SU-DHL-6 (cell line): ENCODE data around the gene JSRP1.

Source experiments
- H2AFZ ChIP-seq: fragments of 200-600 bp; sonication (generic); 2 replicates; pipeline ENCODE4 v1.6.1; 2014; ENCODE audit warnings: low read depth, mild to moderate bottlenecking, moderate library complexity, mixed read lengths, antibody characterized with exemption, low read length; ENCODE audit not compliant: severe bottlenecking
- H3F3A ChIP-seq: fragments of 200-600 bp; shearing (Covaris generic); 2 replicates; pipeline ENCODE4 v1.6.0; 2016; ENCODE audit warnings: antibody characterized with exemption, mild to moderate bottlenecking; ENCODE audit not compliant: insufficient read depth
- H3K27ac ChIP-seq: fragments of 200-600 bp; sonication (generic); 2 replicates; pipeline ENCODE4 v1.5.1; 2016; ENCODE audit warnings: low read depth, mild to moderate bottlenecking, low read length, moderate library complexity, mixed read lengths
- H3K27me3 ChIP-seq: fragments of 200-600 bp; sonication (generic), shearing (Covaris generic); 2 replicates; pipeline ENCODE4 v1.6.0; 2014; ENCODE audit warnings: mild to moderate bottlenecking, low read length
- H3K36me3 ChIP-seq: fragments of 200-600 bp; sonication (generic); 2 replicates; pipeline ENCODE4 v1.6.1; 2014; ENCODE audit warnings: mild to moderate bottlenecking, low read length, mixed read lengths
- H3K4me2 ChIP-seq: fragments of 300-600, 200-600 bp; shearing (Covaris generic), sonication (generic); 2 replicates; pipeline ENCODE4 v1.6.0; 2014; ENCODE audit warnings: low read length, low read depth, mild to moderate bottlenecking; ENCODE audit not compliant: poor library complexity, severe bottlenecking
- H3K4me3 ChIP-seq: fragments of 200-600 bp; sonication (generic); 2 replicates; pipeline ENCODE4 v1.5.1; 2014; ENCODE audit warnings: antibody characterized with exemption, low read length, mild to moderate bottlenecking, mixed read lengths; ENCODE audit not compliant: insufficient read depth, poor library complexity, severe bottlenecking
- H3K79me2 ChIP-seq: fragments of 200-600 bp; sonication (generic); 2 replicates; pipeline ENCODE4 v1.6.1; 2014; ENCODE audit warnings: mild to moderate bottlenecking, low read length, moderate library complexity; ENCODE audit not compliant: insufficient read depth
- H3K9ac ChIP-seq: fragments of 200-600 bp; sonication (generic); 2 replicates; pipeline ENCODE4 v1.7.0; 2014; ENCODE audit warnings: mild to moderate bottlenecking, low read length
- H3K9me2 ChIP-seq: fragments of 200-600 bp; sonication (generic); replicated peaks from 2 replicates; pipeline ENCODE4 v1.6.1; 2014; ENCODE audit warnings: low read length; ENCODE audit not compliant: insufficient read depth
- H3K9me3 ChIP-seq: fragments of 200-600 bp; sonication (generic); 2 replicates; pipeline ENCODE4 v1.6.1; 2014; ENCODE audit warnings: low read length, mixed read lengths; ENCODE audit not compliant: insufficient read depth
- H4K20me1 ChIP-seq: fragments of 200-600 bp; sonication (generic); 2 replicates; pipeline ENCODE4 v1.6.1; 2014; ENCODE audit warnings: low read depth, mild to moderate bottlenecking, antibody characterized with exemption, low read length, moderate library complexity, mixed read lengths
- CTCF ChIP-seq: fragments of 200-600 bp; sonication (generic); IDR thresholded peaks from one replicate; pipeline ENCODE4 v1.5.1; 2017; ENCODE audit warnings: antibody characterized with exemption, mild to moderate bottlenecking, low read length, moderate library complexity; ENCODE audit not compliant: insufficient read depth, poor library complexity, severe bottlenecking
- EZH2phosphoT487 ChIP-seq: fragments of 200-600 bp; sonication (generic), shearing (Covaris generic); conservative IDR thresholded peaks from 2 replicates; pipeline ENCODE4 v1.6.1; 2018; ENCODE audit warnings: mild to moderate bottlenecking, antibody characterized with exemption, low read length, moderate library complexity, mixed read lengths

Gene JSRP1

GRCh38 chr19:2302319-2303210, 46.3 kb upstream of the JSRP1 start:
- no peak overlapping the region for H3K4me2 ChIP-seq
- H3K36me3 ChIP-seq = no peaks in the 10 kb centered on the region
- no peak overlapping the region for H3K9ac ChIP-seq
- no peaks in the 10 kb centered on the region for H3K27me3 ChIP-seq
- H3K9me2 ChIP-seq = no peaks in the 10 kb centered on the region
- no peak overlapping the region for H3K4me3 ChIP-seq
- H3K27ac ChIP-seq = no peak overlapping the region
- no peaks in the 10 kb centered on the region for H3K79me2 ChIP-seq
- TF ChIP-seq CTCF (no peak), EZH2phosphoT487 (0 out of 2 replicates have a peak, but pooled peaks have one; percentile 64)
- H4K20me1 ChIP-seq = no peaks in the 10 kb centered on the region
- no peaks in the 10 kb centered on the region for H3F3A ChIP-seq
- H3K9me3 ChIP-seq = no peaks in the 10 kb centered on the region
- H2AFZ ChIP-seq = no peak overlapping the region

- H3K79me2 ChIP-seq = no peaks in the 10 kb centered on the region
- no peaks in the 10 kb centered on the region for H3K9me3 ChIP-seq
- no peak overlapping the region for H2AFZ ChIP-seq
- H4K20me1 ChIP-seq = no peaks in the 10 kb centered on the region
- no peaks in the 10 kb centered on the region for H3K27me3 ChIP-seq
- no peak overlapping the region for H3K27ac ChIP-seq
- H3K4me2 ChIP-seq = no peak overlapping the region
- no peak overlapping the region for H3K9ac ChIP-seq
- no peaks in the 10 kb centered on the region for H3K9me2 ChIP-seq
- H3K4me3 ChIP-seq = no peak overlapping the region
- TF ChIP-seq EZH2phosphoT487 = no peak
- TF ChIP-seq CTCF = no peak
- H3K36me3 ChIP-seq = no peaks in the 10 kb centered on the region
- no peaks in the 10 kb centered on the region for H3F3A ChIP-seq
Measured at GRCh38 chr19:2300533-2300932, 44.3 kb upstream of the JSRP1 start.

- no peak for TF ChIP-seq CTCF
- no peak for TF ChIP-seq EZH2phosphoT487
- Histone ChIP-seq H3K9ac (no peak overlapping the region), H3K9me2 (no peaks in the 10 kb centered on the region), H3K4me2 (no peak overlapping the region), H3K9me3 (no peaks in the 10 kb centered on the region), H3F3A (no peaks in the 10 kb centered on the region), H3K4me3 (no peak overlapping the region), H3K27me3 (no peaks in the 10 kb centered on the region), H4K20me1 (no peaks in the 10 kb centered on the region), H3K27ac (no peak overlapping the region), H3K36me3 (no peaks in the 10 kb centered on the region), H2AFZ (no peak overlapping the region), H3K79me2 (no peaks in the 10 kb centered on the region)
Measured at GRCh38 chr19:2296141-2296540, 39.9 kb upstream of the JSRP1 start.
